Stimulated activated CD4-positive, alpha-beta T cell treated with anti-CD3 and anti-CD28 coated beads, Interleukin-2, amount 100 ng/mL, for 48 hours (primary cell): ENCODE measurements around the gene BET1.

Experiments used
- DNase-seq, 2 donors: peaks; one replicate each; pipeline ENCODE4 v3.0.0-alpha.2; 2020

The BET1 gene

DNA sequence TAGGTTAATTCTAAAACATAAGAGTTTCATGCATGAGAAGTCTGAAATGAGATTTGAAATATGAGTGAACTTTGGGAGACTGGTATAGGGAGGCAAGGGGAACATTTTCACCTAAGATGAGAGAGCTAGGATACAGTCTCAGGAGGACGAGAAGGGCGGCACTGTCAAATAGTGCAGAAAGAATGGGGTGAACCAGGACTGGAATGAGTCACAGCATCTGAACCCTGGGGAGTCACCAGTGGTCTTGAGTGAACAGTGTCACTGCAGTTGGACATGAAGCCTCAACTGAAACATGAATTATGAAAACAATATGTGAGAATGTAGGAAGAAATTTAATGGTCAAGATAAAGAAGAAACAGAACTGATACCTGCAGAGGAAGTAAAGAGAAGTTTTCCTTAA, 48.9 kb downstream of the BET1 start:
- DNase-seq: no peak

DNA sequence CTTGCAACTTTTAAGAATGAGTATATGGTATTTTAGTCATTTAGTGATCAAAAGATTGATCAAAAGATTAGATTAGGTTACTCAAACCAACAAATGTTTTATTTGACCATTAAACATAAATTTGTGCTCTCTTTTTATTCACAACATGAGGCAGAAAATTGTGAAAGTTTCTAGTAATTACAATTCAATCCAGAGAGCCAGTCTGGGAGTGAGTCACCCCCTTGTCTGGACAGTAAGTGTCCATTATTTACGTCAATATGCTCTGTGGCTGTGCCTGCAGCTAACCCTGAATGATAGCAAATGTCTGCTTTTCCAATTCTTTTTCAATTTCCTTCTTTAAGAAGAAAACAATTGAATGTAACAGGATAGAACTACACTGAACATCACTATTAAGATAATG, 54.7 kb downstream of the BET1 start:
- DNase-seq: no peak

DNA sequence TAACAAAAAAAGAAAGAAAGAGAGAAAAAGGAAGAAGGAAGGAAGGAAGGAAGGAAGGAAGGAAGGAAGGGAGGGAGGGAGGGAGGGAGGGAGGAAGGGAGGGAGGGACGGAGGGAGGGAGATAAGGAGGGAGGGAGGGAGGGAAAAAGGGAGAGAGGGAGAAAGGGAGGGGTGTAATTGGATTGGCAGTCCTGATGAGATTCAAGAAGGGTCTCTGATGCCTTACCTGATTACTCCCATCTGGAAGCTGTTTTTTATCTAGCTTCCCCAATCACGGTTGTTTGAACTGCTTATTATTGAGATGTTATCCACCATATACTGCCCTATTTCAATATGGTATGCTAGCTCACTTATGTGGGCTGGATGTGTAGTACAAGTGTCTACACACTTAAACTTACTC, 55.3 kb downstream of the BET1 start:
- DNase-seq: no peak

DNA sequence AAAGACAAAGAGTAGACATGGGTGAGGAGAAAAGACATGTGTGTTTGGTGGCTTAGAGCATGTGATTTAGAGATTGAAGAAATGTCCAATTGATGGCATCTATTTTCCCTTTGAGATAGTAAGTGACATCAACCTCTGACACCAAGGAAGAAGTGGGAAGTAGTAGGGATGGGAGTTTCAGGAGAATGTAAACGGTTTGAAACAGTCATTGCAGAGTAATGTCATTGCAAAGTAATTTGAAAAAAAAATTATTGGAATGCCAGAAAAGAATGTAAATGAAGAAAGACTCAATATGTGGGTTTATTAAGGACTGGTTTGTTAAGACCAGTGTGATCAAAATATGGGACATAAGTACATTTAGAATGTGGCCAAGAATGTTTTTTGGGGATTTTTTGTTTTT, 56.0 kb downstream of the BET1 start:
- DNase-seq: no peak

DNA sequence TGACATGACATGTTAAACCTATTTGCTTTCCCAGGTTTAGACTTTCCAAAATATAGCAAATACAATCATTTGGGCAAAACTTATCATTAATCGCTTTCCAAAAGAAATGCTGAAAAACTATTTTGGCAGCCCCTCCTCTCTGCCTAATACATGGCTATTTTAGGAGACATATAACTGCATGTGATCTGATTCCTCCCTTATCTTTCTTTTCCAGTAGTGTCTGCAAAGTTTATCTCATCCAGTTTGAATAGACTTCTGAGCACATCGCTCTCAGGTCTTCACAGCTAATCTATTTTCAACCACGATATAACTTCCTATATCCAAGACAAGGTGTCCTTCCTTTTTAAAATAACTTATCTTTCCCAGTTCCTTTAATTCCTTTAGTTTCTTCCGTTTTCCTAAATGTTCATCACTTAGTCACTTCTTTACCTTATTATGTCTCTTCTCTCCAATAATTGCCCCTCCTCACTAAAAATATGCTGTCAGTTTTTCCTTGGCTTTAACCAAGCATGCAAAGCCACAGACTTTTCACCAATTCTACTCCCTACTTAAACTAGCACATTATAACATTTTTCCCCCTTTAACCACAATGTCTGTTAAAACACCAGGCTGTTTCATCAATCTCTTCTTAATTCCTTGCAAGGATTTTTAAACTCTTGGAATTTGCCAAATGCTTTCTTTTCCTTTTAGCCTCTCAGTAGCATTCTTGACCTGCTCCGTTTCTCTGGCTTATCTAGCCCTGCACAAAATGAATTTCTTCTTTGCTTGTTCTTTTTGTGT, 58.2 kb downstream of the BET1 start:
- DNase-seq: no peak

DNA sequence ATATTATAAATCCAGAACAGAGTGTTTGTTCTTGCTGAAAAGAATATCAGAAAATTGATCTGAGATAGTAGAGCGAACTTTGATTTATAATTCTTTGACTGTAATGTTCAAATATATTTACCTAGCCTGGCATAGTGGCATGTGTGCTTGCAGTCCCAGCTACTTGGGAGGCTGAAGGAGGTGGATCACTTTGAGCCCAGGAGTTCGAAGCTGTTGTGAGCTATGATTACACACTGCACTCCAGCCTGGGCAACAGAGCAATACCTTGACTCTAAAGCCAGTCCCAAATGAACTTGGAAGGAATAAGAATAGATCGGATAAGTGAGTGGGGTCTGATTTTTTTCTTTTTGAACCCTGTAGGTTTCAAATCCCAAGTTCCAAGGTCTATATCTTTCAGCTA, 59.1 kb downstream of the BET1 start:
- DNase-seq: no peak

DNA sequence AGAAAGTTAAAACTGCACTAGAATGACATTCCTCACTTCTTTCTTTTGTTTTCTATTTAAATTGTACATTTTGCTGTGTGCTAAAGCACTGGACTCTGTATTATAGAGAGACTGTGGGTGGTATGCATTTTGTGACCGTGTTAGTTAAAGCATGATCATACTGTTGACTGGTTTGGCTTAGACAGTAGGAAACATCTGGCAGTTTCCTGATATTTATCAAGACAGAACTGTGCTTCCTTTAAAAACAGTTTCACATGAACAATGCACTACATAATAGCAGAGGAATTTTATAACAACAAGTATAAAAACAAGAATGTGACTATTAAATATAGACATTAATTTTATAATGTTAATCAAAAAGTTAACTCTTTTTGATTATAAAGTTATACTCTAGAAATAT, 59.5 kb downstream of the BET1 start:
- DNase-seq: no peak

DNA sequence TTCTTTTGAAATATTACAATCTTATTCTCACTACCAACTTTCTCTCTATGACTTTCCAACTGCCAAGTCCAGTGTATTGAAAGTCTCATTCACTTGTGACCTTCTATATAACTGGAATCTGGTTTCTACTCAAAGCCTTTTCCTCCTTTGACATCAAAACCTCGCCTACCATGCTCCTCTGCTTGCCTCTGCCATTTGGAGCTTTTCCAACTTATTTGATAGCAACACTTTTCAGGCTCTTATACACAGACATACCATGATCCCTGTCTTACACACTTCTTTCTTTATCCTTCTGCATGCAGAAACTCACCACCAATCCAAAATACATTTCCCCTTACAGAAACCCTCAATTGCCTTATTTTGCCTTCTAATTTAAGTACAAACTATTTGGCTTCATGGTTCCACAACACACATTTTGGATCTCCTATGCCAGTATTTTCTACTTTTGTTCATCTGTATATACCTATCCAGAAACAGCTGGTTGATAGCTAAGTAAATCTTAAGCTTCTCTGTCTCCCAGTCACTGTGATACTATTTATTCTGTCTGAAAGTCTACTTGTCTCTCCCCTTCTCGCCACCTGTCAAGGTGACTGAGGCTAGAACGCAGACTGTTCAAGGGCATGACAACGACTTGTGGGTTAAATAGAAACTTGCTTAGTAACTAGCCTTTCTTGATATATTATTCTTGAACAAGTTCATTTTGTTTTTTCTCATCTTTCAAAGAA, 60.2 kb downstream of the BET1 start:
- no peak for DNase-seq
